Endothelial cell of umbilical vein (primary cell): ENCODE measurements around the gene C1QTNF8. TPM values are rescaled to one million over a fixed set of nuclear protein-coding genes. Genes with fewer than 3 reads are reported as not detected.

Experiments used
- BruUV-seq: library from RNA; stranded (reverse); fragments of 400-500 nt; replicated peaks from 2 replicates; lab custom pipeline; 2021; lab: Mats Ljungman, UMichigan
- CTCF ChIA-PET: fragments of 300-600, 350-600 bp; sonication (Branson Sonifier 250); formaldehyde crosslinking; loops from one replicate; lab custom pipeline; 2021; ENCODE audit warnings: antibody characterized with exemption, inconsistent platforms; lab: Charles Lee
- POLR2A ChIA-PET: fragments of 300-600, 350-600 bp; sonication (Branson Sonifier 250); formaldehyde crosslinking; loops from one replicate; lab custom pipeline; 2021; ENCODE audit warnings: antibody characterized with exemption, inconsistent platforms; lab: Charles Lee
- DNase-seq: peaks from one replicate; pipeline ENCODE4 v3.0.0-alpha.2; 2011; ENCODE audit warnings: low read depth, low spot score
- FAIRE-seq: peaks from 2 replicates; lab custom pipeline; 2011; peaks lifted over from hg19 to GRCh38; lab: Jason Lieb, UNC
- H2AFZ ChIP-seq: 2 replicates; pipeline ENCODE4 v1.6.0; 2012; ENCODE audit warnings: low read depth, low read length, control low read depth, inconsistent platforms
- H3K27ac ChIP-seq: 2 replicates; pipeline ENCODE4 v1.5.1; 2011; ENCODE audit warnings: low read depth, mild to moderate bottlenecking, control low read depth, low read length, moderate library complexity; ENCODE audit not compliant: insufficient read depth
- H3K27me3 ChIP-seq, 2 experiments: 2 replicates each; pipeline versions ENCODE4 v1.6.0 to v1.6.1; 2011; ENCODE audit warnings: low read length in 2 of 2, mixed read lengths in 1 of 2; ENCODE audit not compliant: control insufficient read depth in 2 of 2, insufficient read depth in 2 of 2
- H3K36me3 ChIP-seq, 2 experiments: 2 replicates in 1 of 2; 3 replicates in 1 of 2; pipeline ENCODE4 v1.5.1; 2011; ENCODE audit warnings: low read length in 2 of 2, mild to moderate bottlenecking in 1 of 2, moderate library complexity in 1 of 2; ENCODE audit not compliant: control insufficient read depth in 2 of 2, insufficient read depth in 2 of 2; ENCODE audit errors: extremely low read depth in 1 of 2
- H3K4me1 ChIP-seq: 3 replicates; pipeline ENCODE4 v1.5.1; 2011; ENCODE audit warnings: mild to moderate bottlenecking, low read length; ENCODE audit not compliant: control insufficient read depth, insufficient read depth; ENCODE audit errors: extremely low read depth
- H3K4me2 ChIP-seq: 2 replicates; pipeline ENCODE4 v1.6.1; 2011; ENCODE audit warnings: low read length, control low read depth, mixed read lengths; ENCODE audit not compliant: insufficient read depth
- H3K4me3 ChIP-seq, 3 experiments: fragments of 200-600 bp in 1 of 3; sonication (generic), shearing (Covaris generic) in 1 of 3; replicated peaks in 1 of 3; 2 replicates each; pipeline ENCODE4 v1.5.1; 2011 to 2016; ENCODE audit warnings: control low read depth in 3 of 3, low read length in 3 of 3, mild to moderate bottlenecking in 2 of 3, inconsistent platforms in 1 of 3, low read depth in 1 of 3, moderate library complexity in 1 of 3; ENCODE audit not compliant: insufficient read depth in 1 of 3
- H3K79me2 ChIP-seq: 2 replicates; pipeline ENCODE4 v1.6.0; 2012; ENCODE audit warnings: low read length, inconsistent platforms; ENCODE audit not compliant: control insufficient read depth, insufficient read depth
- H3K9ac ChIP-seq: replicated peaks from 2 replicates; pipeline ENCODE3; 2011; ENCODE audit warnings: low read length, control low read depth; ENCODE audit not compliant: insufficient read depth; ENCODE audit errors: extremely low read depth
- H3K9me1 ChIP-seq: replicated peaks from 3 replicates; pipeline ENCODE4 v1.6.0; 2011; ENCODE audit warnings: mild to moderate bottlenecking, low read length; ENCODE audit not compliant: control insufficient read depth, insufficient read depth; ENCODE audit errors: extremely low read depth
- H3K9me3 ChIP-seq: replicated peaks from 2 replicates; pipeline ENCODE4 v1.5.1; 2012; ENCODE audit warnings: low read length, inconsistent platforms; ENCODE audit not compliant: control insufficient read depth, insufficient read depth
- H4K20me1 ChIP-seq: replicated peaks from 2 replicates; pipeline ENCODE3; 2011; ENCODE audit warnings: mild to moderate bottlenecking, low read length; ENCODE audit not compliant: control insufficient read depth, insufficient read depth; ENCODE audit errors: extremely low read depth
- CTCF ChIP-seq, 2 donors: IDR thresholded peaks; 1 replicate in 1 of 2; 2 replicates in 1 of 2; pipeline ENCODE4 v1.5.1; 2011; ENCODE audit warnings: low read length in 2 of 2, mild to moderate bottlenecking in 2 of 2, moderate library complexity in 2 of 2, control low read depth in 1 of 2, inconsistent platforms in 1 of 2, low read depth in 1 of 2; ENCODE audit not compliant: insufficient read depth in 1 of 2; ENCODE audit errors: extremely low read depth in 1 of 2
- EZH2 ChIP-seq: IDR thresholded peaks from 2 replicates; pipeline ENCODE4 v1.6.1; 2012; ENCODE audit warnings: borderline replicate concordance, low read depth, mild to moderate bottlenecking, moderate library complexity, low read length, inconsistent platforms; ENCODE audit not compliant: severe bottlenecking
- FOS ChIP-seq: IDR thresholded peaks from 2 replicates; pipeline ENCODE4 v1.6.1; 2011; ENCODE audit warnings: mild to moderate bottlenecking, low read length, moderate library complexity, borderline replicate concordance; ENCODE audit not compliant: insufficient read depth
- GATA2 ChIP-seq: IDR thresholded peaks from 2 replicates; pipeline ENCODE4 v1.7.0; 2011; ENCODE audit warnings: low read depth, mild to moderate bottlenecking, moderate library complexity, mixed read lengths, low read length; ENCODE audit not compliant: insufficient read length, insufficient read depth
- JUN ChIP-seq: IDR thresholded peaks from 2 replicates; pipeline ENCODE4 v1.6.1; 2011; ENCODE audit warnings: borderline replicate concordance, low read depth; ENCODE audit not compliant: insufficient read length, insufficient read depth
- MAX ChIP-seq: IDR thresholded peaks from 2 replicates; pipeline ENCODE4 v1.6.1; 2011; ENCODE audit not compliant: insufficient read depth, insufficient read length
- MYC ChIP-seq: IDR thresholded peaks from one replicate; pipeline ENCODE4 v1.6.1; 2011; ENCODE audit warnings: mild to moderate bottlenecking, low read depth, low read length
- POLR2A ChIP-seq: IDR thresholded peaks from 2 replicates; pipeline ENCODE4 v1.6.1; 2012; ENCODE audit warnings: low read depth, mild to moderate bottlenecking, control low read depth, low read length
- POLR2AphosphoS5 ChIP-seq: IDR thresholded peaks from 2 replicates; pipeline ENCODE4 v1.6.1; 2012; ENCODE audit warnings: low read depth, mild to moderate bottlenecking, control low read depth, low read length, moderate library complexity; ENCODE audit not compliant: insufficient read depth
- dilution Hi-C: fragments of 300-500 bp; cut with MboI; formaldehyde crosslinking; loops from one replicate; pipeline ENCODE4 v1.15.0; 2019; ENCODE audit warnings: low sequenced_read_pairs; ENCODE audit not compliant: extremely low pct_ligation_motif_present
- intact Hi-C: fragments of 100-400 bp; cut with micrococcal nuclease; formaldehyde crosslinking; loops from one replicate; pipeline ENCODE4 v1.10.0; 2022
- polyA plus RNA-seq, 4 experiments: library from polyadenylated mRNA; depleted of rRNA in 3 of 4; stranded (reverse) in 3 of 4; unstranded in 1 of 4; fragments of >200 nt; gene quantifications; 2 replicates each; pipeline versions ENCODE4 v1.2.1 to v1.2.3, GENCODE V29; 2011 to 2012; ENCODE audit warnings: missing spikeins in 1 of 4
- total RNA-seq: library from RNA; stranded (reverse); gene quantifications from 2 replicates; pipeline ENCODE4 v1.2.3, GENCODE V29; 2021

The C1QTNF8 gene
- total and polyA plus RNA-seq, 2 donors (not counting 3 experiments of a cell fraction or from before 2014, with no cell fraction given), result not detected

GRCh38 chr16:1072526-1073261 is 23.4 kb downstream of the C1QTNF8 start, which contains the start of gene SSTR5:
SSTR5 (plus strand) TSS chr16:1072747; CDS start chr16:1078869, 6,122 bp downstream.
- no peaks in the 10 kb centered on the region for H3K9me3 ChIP-seq
- H3K79me2 ChIP-seq, result no peaks in the 10 kb centered on the region
- no peak within 1 kb of the TSS for H3K4me3 ChIP-seq
- POLR2A ChIA-PET, result no interaction called here
- CTCF ChIA-PET, result interaction anchor here (2.8 kb wide), 1 partner anchor 15 kb away, joined by 11 read pairs; no protein-coding TSS in a partner anchor
- intact Hi-C loops, result no loop called here
- no peak within 1 kb of the TSS for H2AFZ ChIP-seq
- H3K27me3 ChIP-seq, result peaks cover 10 to 16% of the 10 kb centered on the region in 2 experiments
- FAIRE-seq (no peak), DNase-seq (no peak)
- TF ChIP-seq MYC (no peak), CTCF (IDR thresholded peaks at IDR 0.05; ENCODE audit: extremely low read depth in 1 of 2, insufficient read depth in 1 of 2, low read depth in 1 of 2, low read length in 2 of 2) (no peak), FOS (no peak), POLR2AphosphoS5 (no peak), JUN (no peak), GATA2 (no peak), EZH2 (no peak), POLR2A (no peak), MAX (no peak)
- H3K9me1 ChIP-seq, result no peaks in the 10 kb centered on the region
- H3K9ac ChIP-seq, result no peak within 1 kb of the TSS
- H3K36me3 ChIP-seq, result no peaks in the 10 kb centered on the region
- H3K4me1 ChIP-seq, result no peaks in the 10 kb centered on the region
- no peaks in the 10 kb centered on the region for H4K20me1 ChIP-seq
- no TSS peak for BruUV-seq
- dilution Hi-C loops, result no loop called here
- no peak within 1 kb of the TSS for H3K4me2 ChIP-seq
- no peak within 1 kb of the TSS for H3K27ac ChIP-seq
